ENCODE data around the gene SNX6.
"Not testable (repeated sequence)": the region's sequence is repeated elsewhere in the genome, so short reads cannot be mapped to it uniquely, and the experiment has no call there.

SNX6 gene

DNA sequence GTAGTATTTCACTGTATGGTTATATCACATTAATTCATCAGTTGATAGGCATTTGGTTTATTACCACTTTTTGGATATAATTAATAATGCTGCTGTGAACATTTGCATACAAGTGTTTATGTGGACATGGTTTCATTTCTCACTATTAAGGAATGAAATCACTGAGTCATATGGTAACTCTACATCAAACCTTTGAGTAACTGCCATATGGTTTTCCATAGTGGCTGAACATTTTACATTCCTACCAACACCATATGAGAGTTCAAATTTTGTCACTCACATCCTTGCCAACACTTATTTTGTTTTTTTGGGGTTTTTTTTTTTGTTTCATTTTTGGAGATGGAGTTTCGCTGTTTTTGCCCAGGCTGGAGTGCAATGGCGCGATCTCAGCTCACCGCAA, 60.2 kb downstream of the SNX6 start:
- no peak overlapping the region for H3K4me3 ChIP-seq (ENCODE audit: low read depth, low read length)

DNA sequence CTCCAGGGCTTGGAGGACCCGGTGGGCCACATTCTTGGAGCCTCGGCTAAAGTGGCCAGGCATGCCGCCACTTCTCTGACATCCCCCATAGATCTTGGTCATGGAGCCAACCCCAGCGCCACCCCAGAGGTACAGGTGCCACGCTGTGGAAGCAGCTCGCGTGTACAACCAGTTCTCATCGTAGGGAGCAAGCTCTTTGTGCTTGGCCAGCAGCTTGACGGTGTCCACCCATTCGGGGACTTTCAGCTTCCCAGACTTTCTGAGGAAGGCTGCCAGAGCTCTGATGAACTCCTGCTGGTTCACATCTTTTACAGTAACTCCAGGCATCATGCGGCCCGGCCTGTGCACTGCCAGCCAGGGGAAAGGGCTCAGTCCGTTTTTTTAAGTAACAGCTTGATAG, 61.1 kb downstream of the SNX6 start:
- H3K4me3 ChIP-seq (ENCODE audit: low read depth, low read length) = no peak overlapping the region

DNA sequence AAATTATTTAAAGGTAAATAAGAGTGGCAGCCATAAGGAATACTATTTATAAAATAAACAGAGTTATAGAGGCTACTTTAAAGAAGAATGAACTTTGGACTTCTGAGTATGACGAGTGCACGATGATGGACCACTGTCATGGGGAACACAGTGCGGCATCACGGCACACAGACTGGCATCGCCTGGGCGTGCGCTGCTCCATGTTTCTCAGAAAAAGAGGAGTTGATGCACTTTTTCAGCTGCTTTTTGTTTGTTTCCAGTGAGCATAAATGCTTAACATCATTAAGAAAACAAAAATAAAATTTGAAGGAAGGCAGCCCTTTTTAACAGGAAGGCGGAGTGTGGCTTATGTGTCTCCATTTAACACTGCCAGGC, 67.2 kb downstream of the SNX6 start:
- no peak overlapping the region for H3K4me3 ChIP-seq (ENCODE audit: low read depth, low read length)

DNA sequence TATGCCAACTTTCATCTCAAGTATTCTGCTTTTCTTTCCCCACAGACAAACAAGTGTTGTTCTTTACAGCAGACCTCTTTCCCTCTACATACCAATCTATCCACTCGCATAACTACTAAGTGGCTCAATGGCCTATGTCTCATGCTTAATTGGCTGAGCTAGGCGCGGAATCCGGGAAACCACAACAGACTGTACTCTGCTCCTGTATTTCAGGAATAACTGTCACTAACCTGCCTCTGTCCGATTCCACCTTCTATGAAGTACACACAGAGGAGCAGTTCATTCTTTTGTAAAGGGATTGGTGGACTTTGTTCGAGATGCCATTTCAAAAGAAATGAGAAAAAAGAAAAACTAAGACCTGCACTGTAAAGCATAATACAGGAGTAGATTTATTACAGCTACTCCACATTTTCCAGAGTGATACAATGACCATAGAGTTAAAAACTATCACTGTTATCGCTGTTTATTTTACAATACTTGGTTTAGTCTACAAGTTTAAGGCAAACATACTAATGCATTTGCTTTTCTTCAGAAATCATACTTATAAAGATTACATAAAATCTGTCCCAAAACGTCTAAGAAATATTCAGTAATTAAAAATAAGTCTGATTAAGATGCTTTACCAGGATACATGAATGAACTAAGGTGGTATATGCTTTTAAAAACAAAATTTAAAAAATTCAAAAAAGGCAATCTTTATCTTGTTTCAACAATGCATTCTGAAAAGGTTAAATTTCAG, 67.7 kb downstream of the SNX6 start:
- H3K4me3 ChIP-seq (ENCODE audit: low read depth, low read length) = not testable (repeated sequence)

DNA sequence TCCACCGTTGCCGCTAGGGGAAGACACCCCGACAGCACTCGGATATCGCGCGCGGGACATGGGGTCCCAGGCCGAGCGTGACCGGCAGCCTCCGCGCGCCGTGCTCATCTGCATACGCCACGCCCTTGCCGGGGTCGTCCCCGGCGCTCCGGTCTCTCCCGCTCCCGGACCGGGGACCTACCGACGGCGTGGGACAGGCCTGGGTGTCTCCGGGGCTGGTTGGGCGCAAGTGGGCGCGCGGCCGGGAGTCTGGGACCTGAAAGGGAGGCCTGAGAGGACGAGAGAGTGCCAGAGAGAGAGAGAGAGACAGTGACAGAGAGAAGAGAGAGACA, 73.5 kb downstream of the SNX6 start:
- not testable (repeated sequence) for H3K4me3 ChIP-seq (ENCODE audit: low read depth, low read length)

DNA sequence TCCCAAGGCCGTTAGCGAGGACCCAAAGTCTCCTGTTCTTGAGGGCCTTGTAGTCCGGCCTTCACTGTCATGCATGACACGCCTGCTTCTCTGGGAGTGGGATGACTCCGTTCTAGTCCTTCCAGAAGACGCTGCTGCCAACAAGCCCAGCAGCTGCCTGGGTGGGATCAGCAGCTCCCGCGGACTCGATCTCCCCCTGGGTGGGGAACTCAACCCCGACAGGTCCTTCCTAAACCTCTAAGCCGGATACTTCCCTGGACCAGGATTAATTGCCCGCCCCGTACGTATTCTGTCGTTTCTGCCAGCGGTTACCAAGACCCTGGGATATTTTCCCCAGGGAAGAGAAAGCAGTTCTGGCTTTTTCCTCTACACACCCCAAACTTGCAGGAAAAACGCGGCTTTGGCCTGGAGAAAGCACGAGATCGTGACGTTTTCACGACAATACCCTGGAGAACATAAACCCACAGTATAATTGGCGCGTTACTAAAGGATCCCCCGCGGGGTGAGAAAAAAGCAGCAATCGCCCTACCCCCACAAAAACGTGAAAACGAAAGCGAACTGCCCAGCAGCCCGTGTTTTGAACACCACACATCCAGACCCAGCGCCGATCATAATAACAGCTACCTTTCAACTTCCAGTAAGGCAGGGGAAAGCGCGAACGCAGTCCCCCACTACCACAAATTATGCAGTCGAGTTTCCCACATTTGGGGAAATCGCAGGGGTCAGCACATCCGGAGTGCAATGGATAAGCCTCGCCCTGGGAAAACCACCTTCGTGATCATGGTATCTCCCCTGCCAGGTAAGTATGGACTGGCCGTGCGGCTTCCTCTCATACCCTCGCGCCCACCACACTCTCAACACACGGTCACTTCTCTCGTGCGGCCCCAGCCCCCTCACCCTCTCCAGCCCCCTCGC, 74.1 kb downstream of the SNX6 start:
- H3K4me3 ChIP-seq (ENCODE audit: low read depth, low read length) = not testable (repeated sequence)

DNA sequence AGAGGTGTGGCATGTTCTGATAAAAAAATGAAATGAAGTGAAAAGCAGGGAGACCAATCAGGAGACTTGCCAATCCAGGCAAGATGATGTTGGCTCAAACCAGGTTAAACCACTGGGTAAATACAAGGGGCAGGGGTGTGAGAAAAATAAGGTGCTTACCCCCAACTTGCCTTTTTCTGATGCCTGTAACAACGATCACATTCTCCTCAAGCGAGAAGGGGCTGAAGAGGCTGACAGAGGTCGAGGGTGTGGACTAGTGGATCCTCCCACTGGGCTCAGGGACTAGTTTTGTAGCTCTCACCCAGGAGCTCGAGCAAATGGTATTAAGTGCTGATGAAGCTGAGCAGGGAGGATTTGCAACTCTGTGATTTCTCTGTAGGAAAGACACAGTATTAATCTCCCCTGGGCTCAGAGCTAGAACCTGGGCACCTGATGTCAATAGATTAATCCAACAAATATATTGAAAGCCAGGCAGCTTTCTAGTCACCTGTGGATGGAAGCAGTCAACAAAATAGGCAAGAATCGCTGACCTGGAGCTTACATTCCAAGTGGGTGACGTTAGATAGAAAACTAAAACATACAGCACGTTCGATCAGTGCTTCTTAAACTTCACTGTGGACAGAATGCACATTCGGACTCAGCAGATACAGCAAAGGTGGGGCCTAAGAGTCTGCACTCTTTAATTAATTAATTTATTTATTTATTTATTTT, 75.3 kb downstream of the SNX6 start:
- no peak overlapping the region for H3K4me3 ChIP-seq (ENCODE audit: low read depth, low read length)

DNA sequence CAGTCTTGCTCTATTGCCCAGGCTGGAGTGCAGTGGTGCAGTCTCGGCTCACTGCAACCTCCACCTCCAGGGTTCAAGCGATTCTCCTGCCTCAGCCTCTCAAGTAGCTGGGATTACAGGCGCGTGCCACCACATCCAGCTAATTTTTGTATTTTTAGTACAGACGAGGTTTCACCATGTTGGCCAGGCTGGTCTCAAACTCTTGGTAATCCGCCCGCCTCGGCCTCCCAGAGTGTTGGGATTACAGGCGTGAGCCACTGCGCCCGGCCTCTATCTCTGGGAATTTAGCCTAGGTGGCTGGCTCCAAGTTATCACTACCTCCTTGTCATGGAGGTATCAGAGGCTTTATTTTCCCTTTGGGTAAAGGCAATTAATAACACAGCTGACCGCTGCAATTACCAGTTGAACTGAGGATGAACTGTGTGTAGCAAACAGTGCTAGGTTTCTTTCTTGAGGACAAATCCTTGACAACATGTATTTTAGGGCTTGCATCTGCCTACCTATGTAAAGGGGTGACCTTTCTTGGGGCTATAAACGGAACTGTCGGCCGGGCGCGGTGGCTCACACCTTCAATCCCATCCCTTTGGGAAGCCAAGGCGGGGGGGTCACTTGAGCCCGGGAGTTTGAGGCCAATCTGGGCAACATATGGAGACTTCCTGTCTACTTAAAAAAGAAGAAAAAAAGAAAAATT, 80.5 kb downstream of the SNX6 start:
- not testable (repeated sequence) for H3K4me3 ChIP-seq (ENCODE audit: low read depth, low read length)

DNA sequence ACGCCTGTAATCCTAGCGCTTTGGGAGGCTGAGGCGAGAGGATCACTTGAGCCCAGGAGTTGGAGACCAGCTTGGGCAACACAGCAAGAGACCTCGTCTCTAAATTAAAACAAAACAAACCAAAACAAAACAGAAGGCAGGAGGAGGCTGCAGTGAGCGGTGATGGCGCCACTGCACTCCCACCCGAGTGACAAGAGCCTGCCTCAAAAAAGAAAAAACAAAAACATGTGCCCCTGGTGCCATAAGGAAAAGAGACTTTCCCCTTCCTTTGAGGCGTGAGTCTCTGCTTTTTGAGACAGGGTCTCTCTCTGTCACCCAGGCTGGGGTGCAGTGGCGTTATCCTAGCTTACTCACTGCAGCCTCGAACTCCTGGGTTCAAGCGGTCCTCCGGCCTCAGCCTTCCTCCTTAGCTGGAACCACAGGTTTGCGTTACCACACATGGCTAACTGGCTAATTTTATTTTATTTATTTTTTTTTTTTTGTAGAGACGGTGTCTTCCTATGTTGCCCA, 81.4 kb downstream of the SNX6 start:
- no peak overlapping the region for H3K4me3 ChIP-seq (ENCODE audit: low read depth, low read length)

DNA sequence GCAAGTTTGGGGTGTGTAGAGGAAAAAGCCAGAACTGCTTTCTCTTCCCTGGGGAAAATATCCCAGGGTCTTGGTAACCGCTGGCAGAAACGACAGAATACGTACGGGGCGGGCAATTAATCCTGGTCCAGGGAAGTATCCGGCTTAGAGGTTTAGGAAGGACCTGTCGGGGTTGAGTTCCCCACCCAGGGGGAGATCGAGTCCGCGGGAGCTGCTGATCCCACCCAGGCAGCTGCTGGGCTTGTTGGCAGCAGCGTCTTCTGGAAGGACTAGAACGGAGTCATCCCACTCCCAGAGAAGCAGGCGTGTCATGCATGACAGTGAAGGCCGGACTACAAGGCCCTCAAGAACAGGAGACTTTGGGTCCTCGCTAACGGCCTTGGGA, 82.8 kb downstream of the SNX6 start:
- not testable (repeated sequence) for H3K4me3 ChIP-seq (ENCODE audit: low read depth, low read length)

DNA sequence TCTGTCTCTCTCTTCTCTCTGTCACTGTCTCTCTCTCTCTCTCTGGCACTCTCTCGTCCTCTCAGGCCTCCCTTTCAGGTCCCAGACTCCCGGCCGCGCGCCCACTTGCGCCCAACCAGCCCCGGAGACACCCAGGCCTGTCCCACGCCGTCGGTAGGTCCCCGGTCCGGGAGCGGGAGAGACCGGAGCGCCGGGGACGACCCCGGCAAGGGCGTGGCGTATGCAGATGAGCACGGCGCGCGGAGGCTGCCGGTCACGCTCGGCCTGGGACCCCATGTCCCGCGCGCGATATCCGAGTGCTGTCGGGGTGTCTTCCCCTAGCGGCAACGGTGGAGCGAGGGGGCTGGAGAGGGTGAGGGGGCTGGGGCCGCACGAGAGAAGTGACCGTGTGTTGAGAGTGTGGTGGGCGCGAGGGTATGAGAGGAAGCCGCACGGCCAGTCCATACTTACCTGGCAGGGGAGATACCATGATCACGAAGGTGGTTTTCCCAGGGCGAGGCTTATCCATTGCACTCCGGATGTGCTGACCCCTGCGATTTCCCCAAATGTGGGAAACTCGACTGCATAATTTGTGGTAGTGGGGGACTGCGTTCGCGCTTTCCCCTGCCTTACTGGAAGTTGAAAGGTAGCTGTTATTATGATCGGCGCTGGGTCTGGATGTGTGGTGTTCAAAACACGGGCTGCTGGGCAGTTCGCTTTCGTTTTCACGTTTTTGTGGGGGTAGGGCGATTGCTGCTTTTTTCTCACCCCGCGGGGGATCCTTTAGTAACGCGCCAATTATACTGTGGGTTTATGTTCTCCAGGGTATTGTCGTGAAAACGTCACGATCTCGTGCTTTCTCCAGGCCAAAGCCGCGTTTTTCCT, 83.4 kb downstream of the SNX6 start:
- H3K4me3 ChIP-seq (ENCODE audit: low read depth, low read length) = not testable (repeated sequence)

DNA sequence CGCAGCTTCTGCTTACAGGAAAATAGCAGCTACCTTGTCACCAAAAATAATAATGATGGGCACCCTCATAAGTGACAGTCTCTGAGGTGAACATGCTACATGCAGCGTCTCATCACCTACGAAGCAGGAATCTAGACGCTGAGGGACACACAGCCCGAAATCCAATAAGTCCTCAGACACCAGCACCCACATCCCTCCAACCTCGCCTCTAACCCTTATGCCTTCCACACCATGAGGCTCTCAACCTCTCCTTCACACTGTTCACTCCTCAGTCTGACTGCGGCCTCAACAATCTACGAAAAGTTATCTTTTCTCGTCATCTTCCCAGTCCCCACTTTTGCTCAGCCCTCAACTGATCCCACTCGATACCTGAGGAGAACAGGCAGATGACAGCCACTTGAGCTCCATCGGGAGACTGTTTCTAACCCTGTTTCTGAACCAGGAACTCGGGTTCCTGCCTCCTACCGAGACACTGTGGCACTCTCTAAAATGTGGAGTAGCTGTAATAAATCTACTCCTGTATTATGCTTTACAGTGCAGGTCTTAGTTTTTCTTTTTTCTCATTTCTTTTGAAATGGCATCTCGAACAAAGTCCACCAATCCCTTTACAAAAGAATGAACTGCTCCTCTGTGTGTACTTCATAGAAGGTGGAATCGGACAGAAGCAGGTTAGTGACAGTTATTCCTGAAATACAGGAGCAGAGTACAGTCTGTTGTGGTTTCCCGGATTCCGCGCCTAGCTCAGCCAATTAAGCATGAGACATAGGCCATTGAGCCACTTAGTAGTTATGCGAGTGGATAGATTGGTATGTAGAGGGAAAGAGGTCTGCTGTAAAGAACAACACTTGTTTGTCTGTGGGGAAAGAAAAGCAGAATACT, 89.5 kb downstream of the SNX6 start:
- not testable (repeated sequence) for H3K4me3 ChIP-seq (ENCODE audit: low read depth, low read length)

DNA sequence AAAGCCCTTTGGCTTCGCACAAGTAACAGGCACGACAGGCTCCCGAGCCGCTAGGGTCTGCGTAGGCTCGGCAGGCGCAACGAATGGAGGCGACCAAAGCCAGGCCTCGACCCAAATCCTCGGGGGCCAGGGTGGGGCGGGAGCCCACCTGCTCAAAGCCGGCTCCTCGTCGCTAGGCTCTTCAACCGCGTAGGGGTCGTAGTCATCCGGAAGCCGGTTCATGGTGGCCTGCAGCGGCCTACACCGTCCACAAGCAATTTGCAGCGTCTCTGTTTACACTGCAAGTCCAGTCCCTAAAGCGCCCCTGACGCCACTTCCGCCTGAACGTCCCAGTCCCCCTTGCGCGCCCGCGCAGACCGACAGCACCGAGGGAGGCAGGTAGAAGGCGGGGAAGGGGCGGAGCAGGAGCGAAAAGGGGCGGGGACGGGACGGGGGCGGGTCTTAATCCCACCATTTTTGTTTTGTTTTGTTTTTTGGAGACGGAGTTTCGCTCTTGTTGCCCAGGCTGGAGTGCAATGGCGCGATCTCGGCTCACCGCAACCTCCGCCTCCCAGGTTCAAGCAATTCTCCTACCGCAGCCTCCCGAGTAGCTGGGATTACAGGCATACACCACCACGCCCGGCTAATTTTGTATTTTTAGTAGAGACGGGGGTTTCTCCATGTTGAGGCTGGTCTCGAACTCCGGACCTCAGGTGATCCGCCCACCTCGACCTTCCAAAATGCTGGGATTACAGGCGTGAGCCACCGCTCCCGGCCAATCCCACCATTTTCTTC, 90.4 kb downstream of the SNX6 start, which contains the start of gene EAPP:
Gene EAPP (minus strand): TSS at position 295 of the 774 bp plus-strand sequence. CDS start 73 bp downstream, at position 222.
- H3K4me3 ChIP-seq (ENCODE audit: low read depth, low read length) = peak within 1 kb of the TSS; percentile 97

DNA sequence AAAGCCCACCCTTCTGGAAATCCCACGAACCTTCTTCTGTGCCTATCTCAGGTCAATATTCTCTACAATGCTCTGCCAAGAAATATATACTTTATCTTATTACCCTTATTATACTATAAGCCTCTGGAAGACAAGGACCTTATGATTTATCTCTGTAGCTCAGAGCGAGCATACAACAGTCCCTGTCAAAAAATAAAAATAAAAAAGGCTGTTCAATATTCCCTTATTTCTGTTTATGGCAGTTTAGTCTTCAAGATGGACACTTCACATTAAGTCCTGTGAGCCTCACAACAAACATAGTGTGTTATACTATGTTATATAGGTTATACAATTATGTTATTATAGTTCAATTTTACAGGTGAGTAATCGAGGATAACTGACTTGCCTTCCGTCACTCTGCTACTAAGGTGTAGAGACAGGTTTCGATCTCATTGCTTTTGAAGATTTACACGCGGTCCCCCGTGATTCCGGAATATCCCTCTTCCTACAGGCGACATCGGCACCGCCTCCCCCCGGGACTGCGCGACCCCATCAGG, 91.0 kb downstream of the SNX6 start:
- H3K4me3 ChIP-seq (ENCODE audit: low read depth, low read length) = peak overlapping the region; percentile 97

DNA sequence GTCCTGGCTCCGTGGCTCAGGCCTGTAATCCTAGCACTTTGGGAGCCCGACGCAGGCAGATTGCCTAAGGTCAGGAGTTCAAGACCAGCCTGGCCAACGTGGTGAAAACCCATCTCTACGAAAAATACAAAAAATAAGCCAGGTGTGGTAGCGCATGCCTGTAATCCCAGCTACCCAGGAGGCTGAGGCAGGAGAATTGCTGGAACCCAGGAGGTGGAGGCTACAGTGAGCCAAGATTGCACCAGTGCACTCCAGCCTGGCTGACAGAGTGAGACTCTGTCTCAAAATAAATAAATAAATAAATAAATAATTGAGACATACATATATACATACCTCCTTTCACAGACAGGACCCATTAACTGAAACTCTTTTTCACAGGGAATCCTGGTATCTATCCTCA, 91.9 kb downstream of the SNX6 start:
- H3K4me3 ChIP-seq (ENCODE audit: low read depth, low read length) = not testable (repeated sequence)

DNA sequence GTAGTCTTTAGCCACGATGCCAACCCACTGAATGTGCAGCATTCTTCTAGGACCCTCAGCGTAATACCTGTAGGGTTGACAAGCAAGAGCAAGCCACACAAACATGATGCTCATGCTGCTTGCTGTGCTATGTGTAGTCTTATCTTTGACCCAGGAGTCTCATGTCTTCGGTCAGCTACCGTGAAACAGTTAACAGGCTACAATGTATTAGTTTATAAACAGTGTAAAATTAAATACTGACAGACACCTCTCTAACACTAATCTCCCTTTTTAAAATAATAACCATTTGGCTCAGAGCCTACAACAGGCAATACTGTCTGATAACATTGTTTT, 92.3 kb downstream of the SNX6 start:
- no peak overlapping the region for H3K4me3 ChIP-seq (ENCODE audit: low read depth, low read length)

DNA sequence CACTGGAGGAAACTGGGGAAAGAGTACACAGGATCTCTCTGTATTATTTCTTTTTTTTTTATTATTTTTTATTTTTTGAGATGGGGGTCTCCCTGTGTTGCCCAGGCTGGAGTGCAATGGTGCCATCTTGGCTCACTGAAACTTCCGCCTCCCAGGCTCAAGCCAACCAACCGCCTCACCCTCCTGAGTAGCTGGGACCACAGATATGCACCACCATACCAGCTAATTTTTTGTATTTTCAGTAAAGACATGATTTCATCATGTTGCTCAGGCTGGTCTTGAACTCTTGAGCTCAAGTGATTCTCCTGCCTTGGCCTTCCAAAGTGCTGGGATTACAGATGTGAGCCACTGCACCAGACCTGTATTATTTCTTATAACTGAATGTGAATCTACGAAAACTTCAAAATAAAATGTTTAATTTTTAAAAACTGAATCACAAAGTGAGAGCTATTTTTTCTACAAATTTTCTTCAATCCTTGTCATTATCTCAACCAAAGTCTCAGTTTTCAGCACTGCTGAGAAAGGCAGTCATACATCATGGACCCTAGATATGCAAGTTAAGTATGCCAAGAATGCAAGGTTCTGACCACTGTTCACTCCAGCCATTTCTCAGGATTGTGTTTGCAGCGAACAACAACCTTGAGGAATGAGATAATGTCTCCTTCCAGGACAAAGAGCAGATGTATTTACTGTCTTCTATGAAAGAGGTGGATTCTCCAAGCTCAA, 92.8 kb downstream of the SNX6 start:
- no peak overlapping the region for H3K4me3 ChIP-seq (ENCODE audit: low read depth, low read length)
